GM12892 (cell line): Measurements from ENCODE around the gene UBE2Z.

Source experiments
- POLR2A ChIP-seq: IDR thresholded peaks from 2 replicates; pipeline ENCODE4 v1.6.1; 2011; ENCODE audit warnings: low read depth, low read length, control low read depth
- POLR2AphosphoS5 ChIP-seq: IDR thresholded peaks from 2 replicates; pipeline ENCODE4 v1.6.1; 2011; ENCODE audit warnings: low read depth, low read length, control low read depth
- TAF1 ChIP-seq: IDR thresholded peaks from 2 replicates; pipeline ENCODE4 v1.6.1; 2011; ENCODE audit warnings: low read depth, mild to moderate bottlenecking, control low read depth, low read length, borderline replicate concordance

DNA sequence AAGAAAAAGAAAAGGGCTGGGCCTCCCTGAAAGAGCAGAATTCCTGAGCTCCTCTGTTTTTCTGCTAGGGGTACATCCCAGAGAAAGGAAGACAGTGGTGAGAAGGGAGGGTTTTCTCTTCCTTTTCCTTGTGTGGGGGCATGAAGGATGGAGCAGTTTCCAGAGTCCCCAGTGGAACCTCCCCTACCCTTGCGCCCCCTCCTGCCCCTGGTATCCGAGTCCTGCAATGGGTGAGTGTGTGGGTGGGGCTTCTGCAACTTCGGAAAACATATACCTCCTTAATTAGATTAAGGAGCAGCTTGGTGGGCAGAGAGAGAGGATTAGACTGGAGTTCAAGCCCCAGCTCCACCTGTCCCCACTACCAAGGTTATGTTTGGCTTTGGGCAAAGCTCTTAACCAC is 65.6 kb downstream of the UBE2Z start:
- TF ChIP-seq POLR2A = no peak
- TF ChIP-seq POLR2AphosphoS5 = no peak
- no peak for TF ChIP-seq TAF1
